ENCODE data around the gene TRABD2A. TPM values are rescaled to one million over a fixed set of nuclear protein-coding genes. Genes with fewer than 3 reads are reported as not detected.
A peak's percentile ranks its signal among the peaks of the same experiment; 100 is the strongest.

Gene TRABD2A
- total and polyA plus RNA-seq, 9 of the 15 experiments (the other 6 are each of a cell fraction or from before 2014, with no cell fraction given), result 0.07 to 0.45 (median 0.25) TPM

GRCh38 chr2:84811839-84812431 lies 68.9 kb downstream of the TRABD2A start:
- in situ Hi-C loops (cut with MboI) (no loop called here), intact Hi-C loops (cut with micrococcal nuclease) (loop anchor here (2.0 to 5.0 kb wide), 2 partner anchors 21 to 50 kb away; no protein-coding TSS in a partner anchor)
- Histone ChIP-seq H3K4me1 (replicated peaks in 1 of 2; ENCODE audit: control insufficient read depth in 2 of 2, insufficient read depth in 2 of 2, low read length in 2 of 2) (peaks cover 0 to 2% of the 10 kb centered on the region in 2 experiments; a peak in 2 of 5 replicates), H3K4me3 (no peak overlapping the region), H3K4me2 (ENCODE audit: insufficient read depth, low read length) (no peak overlapping the region), H3K27ac (ENCODE audit: extremely low read depth, low read depth, low read length) (no peak overlapping the region), H3K36me3 (ENCODE audit: control insufficient read depth, insufficient read depth, low read length) (no peaks in the 10 kb centered on the region), H4K20me1 (replicated peaks; ENCODE audit: control insufficient read depth, insufficient read depth, low read length) (no peaks in the 10 kb centered on the region), H3K27me3 (ENCODE audit: control insufficient read depth in 2 of 2, insufficient read depth in 2 of 2, low read length in 2 of 2) (peaks cover 5 to 14% of the 10 kb centered on the region in 2 experiments; a peak in 3 of 5 replicates), H2AFZ (ENCODE audit: low read depth, low read length) (no peak overlapping the region), H3K79me2 (ENCODE audit: control insufficient read depth, insufficient read depth, low read length) (no peaks in the 10 kb centered on the region), H3K9me1 (ENCODE audit: control insufficient read depth, insufficient read depth, low read length) (no peaks in the 10 kb centered on the region), H3K9me3 (replicated peaks; ENCODE audit: control insufficient read depth, insufficient read depth, low read depth, low read length) (no peaks in the 10 kb centered on the region), H3K9ac (ENCODE audit: insufficient read depth in 1 of 2, low read depth in 2 of 2, low read length in 2 of 2) (no peak overlapping the region)
- 2% methylated on average over 6 of the region's 6 CpGs for WGBS (ENCODE audit: insufficient coverage, low coverage, missing lambda C conversion rate)
- DNase-seq (ENCODE audit: extremely low read depth in 1 of 4, low spot score in 3 of 4) (no peak), ATAC-seq (no peak), FAIRE-seq (no peak)
- ChIA-PET POLR2A (no interaction called here), CTCF (ENCODE audit: low intra/inter-chr PET ratio) (no interaction called here)
- BruUV-seq (replicated peaks), result no TSS peak
- TF ChIP-seq CXXC5 (CRISPR knock-in tag; IDR thresholded peaks at IDR 0.05), result no peak
- TF ChIP-seq HNRNPL (IDR thresholded peaks at IDR 0.05; ENCODE audit: low read depth, low read length), result no peak
- no peak for TF ChIP-seq NFATC3 (IDR thresholded peaks at IDR 0.05)
- no peak for TF ChIP-seq NR2C2 (CRISPR knock-in tag; IDR thresholded peaks at IDR 0.05)
- TF ChIP-seq NR2C2 (tag; IDR thresholded peaks at IDR 0.05), result no peak
- TF ChIP-seq REST (IDR thresholded peaks at IDR 0.05; ENCODE audit: borderline replicate concordance), result peak; percentile 20; the same call in 1 of the 2 replicates
- TF ChIP-seq REST (CRISPR knock-in tag; IDR thresholded peaks at IDR 0.05; ENCODE audit: low read depth), result no peak
